WI38 (cell line): ENCODE data around the gene DDX17.

Experiments
- H3K4me3 ChIP-seq: 2 replicates; pipeline ENCODE4 v1.5.1; 2011; ENCODE audit warnings: low read depth, mild to moderate bottlenecking, control low read depth, low read length
- TF ChIP-seq, protein P1 (sequence below): IDR thresholded peaks from 2 replicates; pipeline ENCODE4 v1.5.1; 2012; ENCODE audit warnings: low read depth, mild to moderate bottlenecking, control low read depth, low read length

Gene DDX17

DNA sequence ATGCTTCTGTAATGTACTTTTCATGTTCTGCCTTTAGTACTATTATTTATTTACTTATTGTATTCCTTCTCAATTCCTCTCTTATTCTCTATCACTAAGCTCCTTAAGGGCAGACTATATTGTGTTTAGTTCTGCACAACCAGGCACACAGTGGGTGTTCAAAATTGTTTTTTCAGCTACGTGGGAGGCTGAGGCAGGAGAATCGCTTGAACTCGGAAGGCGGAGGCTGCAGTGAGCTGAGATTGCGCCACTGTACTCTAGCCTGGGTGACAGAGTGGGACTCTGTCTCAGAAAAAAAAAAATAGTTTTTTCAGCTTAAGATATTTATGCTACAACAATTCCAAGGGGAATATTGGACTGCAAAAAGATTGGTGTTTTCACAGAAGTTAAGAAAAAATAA, 17.4 kb upstream of the DDX17 start:
- TF ChIP-seq, protein P1, sequence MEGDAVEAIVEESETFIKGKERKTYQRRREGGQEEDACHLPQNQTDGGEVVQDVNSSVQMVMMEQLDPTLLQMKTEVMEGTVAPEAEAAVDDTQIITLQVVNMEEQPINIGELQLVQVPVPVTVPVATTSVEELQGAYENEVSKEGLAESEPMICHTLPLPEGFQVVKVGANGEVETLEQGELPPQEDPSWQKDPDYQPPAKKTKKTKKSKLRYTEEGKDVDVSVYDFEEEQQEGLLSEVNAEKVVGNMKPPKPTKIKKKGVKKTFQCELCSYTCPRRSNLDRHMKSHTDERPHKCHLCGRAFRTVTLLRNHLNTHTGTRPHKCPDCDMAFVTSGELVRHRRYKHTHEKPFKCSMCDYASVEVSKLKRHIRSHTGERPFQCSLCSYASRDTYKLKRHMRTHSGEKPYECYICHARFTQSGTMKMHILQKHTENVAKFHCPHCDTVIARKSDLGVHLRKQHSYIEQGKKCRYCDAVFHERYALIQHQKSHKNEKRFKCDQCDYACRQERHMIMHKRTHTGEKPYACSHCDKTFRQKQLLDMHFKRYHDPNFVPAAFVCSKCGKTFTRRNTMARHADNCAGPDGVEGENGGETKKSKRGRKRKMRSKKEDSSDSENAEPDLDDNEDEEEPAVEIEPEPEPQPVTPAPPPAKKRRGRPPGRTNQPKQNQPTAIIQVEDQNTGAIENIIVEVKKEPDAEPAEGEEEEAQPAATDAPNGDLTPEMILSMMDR: no peak

DNA sequence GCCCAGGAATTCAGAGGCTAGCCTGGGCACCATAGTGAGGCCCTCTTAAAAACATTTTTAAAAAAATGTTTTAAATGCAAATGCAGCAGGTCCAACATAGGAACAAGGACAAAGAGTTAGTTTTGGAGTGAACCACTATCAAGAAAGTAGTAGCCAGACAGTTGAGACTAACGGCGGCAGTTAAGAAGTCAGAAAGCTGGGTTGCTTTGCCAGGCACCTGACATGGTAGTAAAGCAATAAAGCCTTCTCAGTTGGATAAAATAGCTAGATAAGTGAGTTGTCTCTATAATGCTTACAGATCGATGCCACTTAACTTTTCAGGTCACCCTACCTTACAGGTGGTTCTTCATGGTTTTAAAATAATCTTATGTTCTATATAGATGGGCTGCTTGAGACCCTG, 16.9 kb upstream of the DDX17 start:
- TF ChIP-seq, protein P1: no peak
- no peak overlapping the region for H3K4me3 ChIP-seq

More for the DNA sequence above, 17.4 kb upstream of the DDX17 start:
- H3K4me3 ChIP-seq: no peak overlapping the region

DNA sequence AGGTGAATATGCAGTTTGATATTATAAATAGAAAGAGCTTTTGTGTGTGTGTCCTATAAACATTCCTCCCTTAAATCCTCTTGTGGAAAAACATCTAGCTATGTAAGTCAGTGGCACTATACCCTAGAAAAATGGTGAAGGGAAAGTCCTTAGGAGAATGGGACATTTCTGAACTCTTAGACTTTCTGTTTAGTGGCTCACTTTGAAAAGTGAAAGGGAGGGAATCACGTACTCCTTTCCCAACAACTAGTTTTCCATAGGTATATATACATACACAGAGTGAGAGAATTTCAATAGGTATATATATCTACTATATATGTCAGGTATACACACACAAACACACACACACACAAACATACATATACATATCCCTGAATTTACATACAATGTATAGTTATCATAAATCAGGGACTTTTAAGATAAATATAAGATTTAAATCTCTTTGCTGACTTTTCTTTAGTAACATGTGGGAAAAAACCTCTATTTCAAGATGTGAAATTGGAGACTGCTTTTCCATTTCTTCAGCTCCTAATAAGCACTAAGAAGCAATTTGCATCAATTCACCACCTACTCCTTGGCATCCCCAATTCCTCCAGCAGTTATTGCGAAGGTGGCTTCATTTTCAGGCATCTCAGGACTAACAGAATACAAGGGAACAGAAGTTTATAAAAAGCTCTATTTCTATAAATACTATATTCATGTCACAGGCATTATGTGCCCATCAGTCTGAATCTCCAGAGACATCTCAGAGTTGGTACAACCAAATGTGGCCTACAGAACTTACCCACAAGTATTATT, 13.5 kb upstream of the DDX17 start:
- TF ChIP-seq, protein P1: no peak
- H3K4me3 ChIP-seq: no peak overlapping the region

DNA sequence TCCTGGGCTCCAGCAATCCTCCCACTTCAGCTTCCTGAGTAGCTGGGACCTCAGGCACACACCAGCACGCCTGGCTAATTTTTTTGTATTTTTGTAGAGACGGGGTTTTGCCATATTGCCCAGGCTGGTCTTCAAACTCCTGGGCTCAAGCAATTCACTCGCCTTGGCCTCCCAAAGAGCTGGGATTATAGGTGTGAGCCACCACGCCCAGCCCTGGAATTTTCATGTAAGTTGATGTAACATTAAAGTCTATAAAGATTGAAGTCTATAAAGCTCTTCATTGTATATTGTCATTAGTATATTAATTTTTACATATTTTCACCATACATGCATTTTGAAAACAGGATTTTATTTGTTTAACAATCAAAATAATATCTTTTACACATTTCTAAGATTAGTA, 12.5 kb upstream of the DDX17 start:
- no peak overlapping the region for H3K4me3 ChIP-seq
- TF ChIP-seq, protein P1: no peak

DNA sequence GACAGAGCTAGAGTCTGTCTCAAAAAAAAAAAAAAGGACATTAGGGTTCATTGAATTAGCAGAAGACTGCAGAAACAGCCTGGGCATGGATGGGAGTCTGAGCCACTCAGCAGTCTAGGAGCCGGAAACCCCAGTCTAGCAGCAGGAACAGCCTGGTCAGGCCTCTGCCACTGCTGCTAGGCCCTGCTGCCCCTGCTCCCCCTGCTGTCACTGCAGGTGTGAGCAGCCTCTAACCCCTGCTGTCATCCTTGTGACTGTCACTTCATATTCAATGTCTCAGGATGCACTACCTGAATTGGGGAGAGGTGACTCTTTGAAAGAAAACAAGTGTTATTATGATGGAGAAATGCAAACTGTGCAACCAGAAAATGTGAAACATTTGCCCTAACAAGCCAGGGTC, 7.0 kb upstream of the DDX17 start:
- TF ChIP-seq, protein P1: no peak
- no peak overlapping the region for H3K4me3 ChIP-seq

DNA sequence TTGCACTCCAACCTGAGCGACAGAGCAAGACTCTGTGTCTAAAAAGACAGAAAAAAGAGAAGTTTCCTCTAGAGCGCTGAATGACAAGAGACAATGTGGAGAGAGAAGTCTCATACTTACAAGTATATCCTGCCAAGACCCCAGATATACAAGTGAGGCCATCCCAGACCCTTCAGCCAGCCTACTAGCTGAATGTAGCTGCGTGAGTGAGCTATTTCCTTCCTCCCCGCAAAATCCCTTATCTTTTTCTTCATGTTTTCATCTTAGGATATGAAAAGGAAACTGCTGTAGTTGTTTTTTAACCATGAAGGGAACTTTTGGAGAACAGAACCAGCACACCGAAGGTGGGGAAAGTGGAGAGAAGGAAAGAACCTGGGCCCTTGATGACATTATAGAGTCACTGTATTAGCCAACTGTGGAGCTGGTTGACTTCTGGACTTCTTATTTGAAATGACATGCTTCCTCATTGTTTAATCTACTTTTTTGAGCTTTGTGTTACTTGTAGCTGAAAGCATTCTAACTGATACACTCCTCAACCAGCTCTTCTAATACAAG, 4.4 kb upstream of the DDX17 start:
- TF ChIP-seq, protein P1: no peak
- H3K4me3 ChIP-seq: no peak overlapping the region

DNA sequence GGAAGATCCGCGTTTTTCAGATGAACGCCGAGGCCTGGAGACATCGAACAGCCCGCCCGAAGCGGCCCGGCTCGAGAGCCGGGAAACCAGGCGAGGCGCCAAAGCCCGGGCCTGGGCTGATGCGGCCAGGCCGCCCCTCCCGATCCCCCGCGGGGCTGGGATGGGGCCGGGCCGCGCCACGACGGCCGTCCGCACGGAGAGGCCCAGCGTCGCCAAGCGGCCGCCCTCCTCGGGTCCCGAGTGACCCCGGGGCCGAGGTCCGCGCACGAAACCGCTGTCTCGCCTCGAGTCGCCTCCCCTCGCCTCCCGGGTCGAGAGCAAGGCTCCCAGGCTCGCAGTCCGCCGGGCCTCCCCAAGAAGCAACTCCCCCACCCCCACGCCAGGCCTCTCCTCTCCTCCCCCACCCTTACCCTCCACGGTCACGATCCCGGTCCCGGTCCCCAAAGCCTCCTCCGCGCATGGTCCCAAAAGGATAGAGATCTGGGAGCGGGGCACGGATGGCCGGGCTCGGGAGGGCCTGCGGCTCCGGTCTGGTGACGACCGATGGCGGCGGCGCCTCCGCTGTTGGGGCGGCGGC, 482 bp downstream of the DDX17 start:
- TF ChIP-seq, protein P1: no peak
- H3K4me3 ChIP-seq: peak overlapping the region; percentile 82
